Endothelial cell (in vitro differentiated cells): Measurements from ENCODE around the gene RALGAPB. TPM values are rescaled to one million over a fixed set of nuclear protein-coding genes. Genes with fewer than 3 reads are reported as not detected.

Experiments
- DNase-seq: peaks from one replicate; pipeline ENCODE4 v3.0.0; 2021; ENCODE audit warnings: low spot score
- H3K27ac Mint-ChIP-seq: one replicate; pipeline ENCODE4 v1.8.0; 2021; ENCODE audit warnings: mixed read lengths, inconsistent platforms; ENCODE audit not compliant: unreplicated experiment
- H3K27me3 Mint-ChIP-seq: one replicate; pipeline ENCODE4 v1.8.0; 2021; ENCODE audit warnings: mild to moderate bottlenecking, moderate library complexity, mixed read lengths, inconsistent platforms; ENCODE audit not compliant: unreplicated experiment
- H3K36me3 Mint-ChIP-seq: one replicate; pipeline ENCODE4 v1.8.0; 2021; ENCODE audit warnings: mild to moderate bottlenecking, low read depth, mixed read lengths, inconsistent platforms; ENCODE audit not compliant: unreplicated experiment
- H3K4me1 Mint-ChIP-seq: one replicate; pipeline ENCODE4 v1.8.0; 2021; ENCODE audit warnings: mild to moderate bottlenecking, mixed read lengths, inconsistent platforms; ENCODE audit not compliant: unreplicated experiment
- H3K4me3 Mint-ChIP-seq: one replicate; pipeline ENCODE4 v1.8.0; 2021; ENCODE audit warnings: mild to moderate bottlenecking, mixed read lengths, inconsistent platforms; ENCODE audit not compliant: unreplicated experiment
- H3K9me3 Mint-ChIP-seq: one replicate; pipeline ENCODE4 v1.8.0; 2021; ENCODE audit warnings: mixed read lengths, inconsistent platforms; ENCODE audit not compliant: unreplicated experiment
- total RNA-seq: library from RNA; stranded (reverse); fragmentation: NEBNext Ultra II Directional; extraction: Animal tissue kit (Norgen Biotek cat#: 25700); gene quantifications from one replicate; pipeline ENCODE4 v1.2.1, GENCODE V29; 2021; ENCODE audit not compliant: unreplicated experiment
- TF ChIP-seq, protein P1 (sequence below): fragments of 200-600 bp; sonication (generic); IDR thresholded peaks from one replicate; pipeline ENCODE4 v1.5.0; 2021; ENCODE audit warnings: antibody characterized with exemption; ENCODE audit not compliant: unreplicated experiment

Gene RALGAPB
- total RNA-seq, 1 donor from 2014 or later, result 46.0 TPM

GRCh38 chr20:38583306-38583705 is 110.7 kb downstream of the RALGAPB start:
- no peak for DNase-seq
- Mint-ChIP-seq H3K9me3 (no peaks in the 10 kb centered on the region), H3K27me3 (peaks cover 1% of the 10 kb centered on the region), H3K4me3 (no peak overlapping the region), H3K4me1 (peaks cover 10% of the 10 kb centered on the region), H3K27ac (no peak overlapping the region), H3K36me3 (no peaks in the 10 kb centered on the region)
- TF ChIP-seq, protein P1, sequence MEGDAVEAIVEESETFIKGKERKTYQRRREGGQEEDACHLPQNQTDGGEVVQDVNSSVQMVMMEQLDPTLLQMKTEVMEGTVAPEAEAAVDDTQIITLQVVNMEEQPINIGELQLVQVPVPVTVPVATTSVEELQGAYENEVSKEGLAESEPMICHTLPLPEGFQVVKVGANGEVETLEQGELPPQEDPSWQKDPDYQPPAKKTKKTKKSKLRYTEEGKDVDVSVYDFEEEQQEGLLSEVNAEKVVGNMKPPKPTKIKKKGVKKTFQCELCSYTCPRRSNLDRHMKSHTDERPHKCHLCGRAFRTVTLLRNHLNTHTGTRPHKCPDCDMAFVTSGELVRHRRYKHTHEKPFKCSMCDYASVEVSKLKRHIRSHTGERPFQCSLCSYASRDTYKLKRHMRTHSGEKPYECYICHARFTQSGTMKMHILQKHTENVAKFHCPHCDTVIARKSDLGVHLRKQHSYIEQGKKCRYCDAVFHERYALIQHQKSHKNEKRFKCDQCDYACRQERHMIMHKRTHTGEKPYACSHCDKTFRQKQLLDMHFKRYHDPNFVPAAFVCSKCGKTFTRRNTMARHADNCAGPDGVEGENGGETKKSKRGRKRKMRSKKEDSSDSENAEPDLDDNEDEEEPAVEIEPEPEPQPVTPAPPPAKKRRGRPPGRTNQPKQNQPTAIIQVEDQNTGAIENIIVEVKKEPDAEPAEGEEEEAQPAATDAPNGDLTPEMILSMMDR, result no peak

GRCh38 chr20:38584099-38584763 is 111.6 kb downstream of the RALGAPB start:
- no peak overlapping the region for H3K4me3 Mint-ChIP-seq
- no peaks in the 10 kb centered on the region for H3K36me3 Mint-ChIP-seq
- no peak for DNase-seq
- TF ChIP-seq, protein P1, result no peak
- H3K9me3 Mint-ChIP-seq, result no peaks in the 10 kb centered on the region
- H3K27me3 Mint-ChIP-seq, result no peaks in the 10 kb centered on the region
- H3K4me1 Mint-ChIP-seq, result peaks cover 8% of the 10 kb centered on the region
- H3K27ac Mint-ChIP-seq, result no peak overlapping the region

DNA sequence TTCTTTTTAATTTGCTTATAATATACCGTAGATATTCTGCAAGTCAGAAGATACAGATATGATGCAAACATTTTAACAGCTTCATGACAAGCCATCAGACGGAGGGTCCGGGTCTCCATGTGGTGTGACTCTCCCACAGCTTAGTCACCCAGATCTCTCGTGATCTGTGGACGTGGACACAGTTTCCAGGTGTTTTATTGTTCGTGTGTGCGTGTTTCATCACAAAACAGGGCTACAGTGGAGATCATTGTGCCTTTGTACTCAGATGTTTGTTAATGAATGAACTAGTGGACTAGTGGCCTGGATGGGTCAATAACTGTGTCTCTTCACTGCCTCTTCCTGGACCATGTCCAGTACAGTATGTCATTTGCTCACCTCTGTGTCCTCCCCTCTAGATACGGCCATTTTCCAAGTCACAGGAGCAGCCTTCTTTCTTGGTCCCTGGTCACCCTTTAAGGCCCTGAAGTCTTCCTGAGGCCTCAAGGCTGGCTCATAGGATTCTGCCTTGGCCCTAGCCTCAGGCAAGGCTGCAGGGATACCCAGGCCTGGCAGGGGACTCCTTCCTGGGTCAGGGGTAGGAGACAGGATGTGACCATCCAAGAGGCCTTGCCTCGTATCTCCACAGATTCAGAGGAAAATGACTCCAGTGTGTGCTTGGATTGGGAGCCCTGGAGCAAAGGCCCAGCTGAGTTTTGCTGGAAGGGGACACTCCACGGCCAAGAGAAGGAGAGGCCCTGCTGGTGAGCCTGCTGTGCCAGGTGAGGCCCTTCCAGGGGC is 112.9 kb downstream of the RALGAPB start:
- no peak overlapping the region for H3K27ac Mint-ChIP-seq
- H3K27me3 Mint-ChIP-seq, result no peaks in the 10 kb centered on the region
- TF ChIP-seq, protein P1, result no peak
- H3K4me3 Mint-ChIP-seq, result no peak overlapping the region
- no peaks in the 10 kb centered on the region for H3K36me3 Mint-ChIP-seq
- no peak for DNase-seq
- no peaks in the 10 kb centered on the region for H3K9me3 Mint-ChIP-seq
- H3K4me1 Mint-ChIP-seq, result no peaks in the 10 kb centered on the region

GRCh38 chr20:38586181-38586525 is 113.5 kb downstream of the RALGAPB start:
- no peak overlapping the region for H3K4me3 Mint-ChIP-seq
- no peaks in the 10 kb centered on the region for H3K36me3 Mint-ChIP-seq
- no peak for DNase-seq
- no peaks in the 10 kb centered on the region for H3K4me1 Mint-ChIP-seq
- H3K27me3 Mint-ChIP-seq, result no peaks in the 10 kb centered on the region
- TF ChIP-seq, protein P1, result no peak
- H3K9me3 Mint-ChIP-seq, result no peaks in the 10 kb centered on the region
- H3K27ac Mint-ChIP-seq, result no peak overlapping the region

- no peaks in the 10 kb centered on the region for H3K4me1 Mint-ChIP-seq
- no peak overlapping the region for H3K4me3 Mint-ChIP-seq
- TF ChIP-seq, protein P1, result no peak
- no peak for DNase-seq
- no peak overlapping the region for H3K27ac Mint-ChIP-seq
- H3K9me3 Mint-ChIP-seq, result no peaks in the 10 kb centered on the region
- no peaks in the 10 kb centered on the region for H3K36me3 Mint-ChIP-seq
- no peaks in the 10 kb centered on the region for H3K27me3 Mint-ChIP-seq
These were observed 115.7 kb downstream of the RALGAPB start for GRCh38 chr20:38588303-38588702.
